RKO (cell line): Measurements from ENCODE around the gene FAM219A.
A peak's percentile ranks its signal among the peaks of the same experiment; 100 is the strongest.
"Not testable (repeated sequence)": the region's sequence is repeated elsewhere in the genome, so short reads cannot be mapped to it uniquely, and the experiment has no call there.

Source experiments
- DNase-seq: peaks from one replicate; pipeline ENCODE4 v3.0.0-alpha.2; 2016; ENCODE audit warnings: low spot score

Gene FAM219A

DNA sequence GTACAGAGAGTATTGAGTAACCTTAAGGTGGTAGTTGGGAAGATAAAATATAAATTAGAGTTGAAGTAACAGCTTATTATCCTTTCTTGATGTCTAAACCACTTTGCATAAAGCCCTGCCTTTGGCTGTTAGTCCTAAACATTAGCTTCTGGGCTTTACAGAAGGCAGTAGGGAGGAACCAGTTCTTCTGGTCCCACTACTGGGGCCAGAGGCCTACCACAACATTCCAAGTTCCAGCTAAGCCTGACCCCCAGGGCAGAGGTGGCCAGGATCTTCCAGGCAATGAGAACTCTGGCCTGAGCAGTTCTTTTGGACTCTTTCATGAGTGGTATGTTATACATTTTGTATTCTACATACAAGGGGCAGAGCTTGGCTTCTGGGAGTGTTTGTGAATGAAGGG lies 26.3 kb upstream of the FAM219A start:
- DNase-seq, result no peak

GRCh38 chr9:34482746-34483145 lies 24.4 kb upstream of the FAM219A start:
- not testable (repeated sequence) for DNase-seq

DNA sequence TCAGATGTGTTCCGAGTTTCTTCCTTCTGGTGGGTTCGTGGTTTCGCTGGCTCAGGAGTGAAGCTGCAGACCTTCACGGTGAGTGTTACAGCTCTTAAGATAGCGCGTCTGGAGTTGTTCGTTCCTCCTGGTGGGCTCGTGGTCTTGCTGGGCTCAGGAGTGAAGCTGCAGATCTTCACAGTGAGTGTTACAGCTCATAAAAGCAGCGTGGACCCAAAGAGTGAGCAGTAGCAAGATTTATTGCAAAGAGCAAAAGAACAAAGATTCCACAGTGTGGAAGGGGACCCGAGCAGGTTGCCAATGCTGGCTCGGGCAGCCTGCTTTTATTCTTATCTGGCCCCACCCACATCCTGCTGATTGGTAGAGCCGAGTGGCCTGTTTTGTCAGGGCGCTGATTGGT lies 23.2 kb upstream of the FAM219A start:
- DNase-seq, result not testable (repeated sequence)

DNA sequence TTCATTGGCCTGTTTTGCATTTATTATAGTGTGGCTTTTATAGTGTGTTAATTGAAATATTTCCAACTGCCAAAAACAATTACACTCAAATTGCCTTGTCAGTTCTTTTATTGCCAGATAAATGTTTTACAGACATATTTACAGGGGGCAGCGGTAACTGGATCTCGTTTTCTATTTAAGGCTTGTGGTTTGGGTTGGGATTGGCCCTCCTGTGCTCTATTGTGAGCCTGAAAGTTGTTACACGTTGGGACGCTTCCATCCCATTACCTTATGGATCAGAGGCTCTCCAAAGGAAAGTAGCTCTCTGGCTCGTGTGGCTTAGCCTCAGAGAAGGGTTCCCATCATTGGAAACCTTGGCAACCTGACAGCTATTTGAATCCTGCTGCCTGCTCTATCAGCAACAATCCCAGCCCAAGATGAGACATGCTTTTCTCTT lies 21.1 kb upstream of the FAM219A start:
- no peak for DNase-seq

DNA sequence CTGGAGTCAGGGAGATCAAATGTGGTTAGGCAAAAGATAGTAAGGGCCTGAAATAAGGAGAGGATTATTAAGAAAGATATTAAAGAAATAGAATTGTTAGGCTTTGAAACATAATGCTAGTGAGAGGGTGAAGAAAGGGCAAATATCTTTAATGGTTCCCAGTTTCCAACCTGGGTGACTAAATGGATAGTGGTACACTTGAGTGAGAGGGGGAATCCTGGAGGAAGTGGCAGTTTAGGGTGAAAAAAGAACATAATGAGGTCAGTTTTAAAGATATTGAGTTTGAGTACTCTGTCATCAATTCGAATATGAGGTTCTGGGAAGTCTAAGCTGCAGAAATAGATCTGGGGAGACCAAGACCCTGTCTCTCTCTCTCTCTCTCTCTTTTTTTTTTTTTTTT lies 19.2 kb upstream of the FAM219A start:
- no peak for DNase-seq

GRCh38 chr9:34475097-34475496 lies 16.7 kb upstream of the FAM219A start:
- no peak for DNase-seq

DNA sequence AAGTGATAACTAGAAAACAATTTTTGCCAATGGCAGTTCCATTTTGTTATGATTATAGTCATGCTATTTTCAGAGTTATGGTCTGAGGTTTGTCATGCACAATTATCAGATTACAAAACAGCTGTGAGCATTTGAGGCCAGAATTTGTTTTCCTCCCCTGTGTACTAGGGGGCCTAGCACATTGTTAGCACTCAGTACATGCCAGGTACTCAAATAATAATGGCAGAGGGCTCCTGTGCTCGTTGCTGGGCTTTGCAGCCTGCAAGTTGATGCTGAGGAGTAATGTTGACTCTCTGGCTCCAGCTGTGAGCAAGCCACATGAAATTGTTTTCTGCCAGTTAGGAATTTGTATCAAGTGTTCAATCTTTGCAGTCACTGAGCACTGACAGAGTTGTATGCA lies 7.1 kb upstream of the FAM219A start:
- DNase-seq, result no peak

DNA sequence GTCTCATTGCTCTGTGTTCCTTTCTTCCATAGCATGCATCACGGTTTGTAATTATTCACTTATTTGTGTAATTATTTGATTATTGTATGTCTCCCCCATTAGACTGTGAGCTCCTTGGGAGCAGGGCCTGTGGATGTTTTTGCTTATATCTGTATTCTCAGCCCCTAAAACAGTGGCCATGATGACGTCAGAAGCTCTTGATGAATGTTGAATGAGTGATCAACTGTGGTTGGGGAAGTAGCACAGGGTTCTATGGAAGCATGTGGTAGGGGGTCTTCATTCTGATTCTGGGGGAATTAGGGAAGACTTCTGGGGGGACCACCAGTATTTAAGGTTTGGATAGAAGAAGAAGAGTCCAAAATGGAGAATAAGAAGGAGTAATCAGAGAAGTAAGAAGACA lies 6.2 kb upstream of the FAM219A start:
- no peak for DNase-seq

- DNase-seq, result no peak
Observed at GRCh38 chr9:34463901-34464232, 5.5 kb upstream of the FAM219A start.

DNA sequence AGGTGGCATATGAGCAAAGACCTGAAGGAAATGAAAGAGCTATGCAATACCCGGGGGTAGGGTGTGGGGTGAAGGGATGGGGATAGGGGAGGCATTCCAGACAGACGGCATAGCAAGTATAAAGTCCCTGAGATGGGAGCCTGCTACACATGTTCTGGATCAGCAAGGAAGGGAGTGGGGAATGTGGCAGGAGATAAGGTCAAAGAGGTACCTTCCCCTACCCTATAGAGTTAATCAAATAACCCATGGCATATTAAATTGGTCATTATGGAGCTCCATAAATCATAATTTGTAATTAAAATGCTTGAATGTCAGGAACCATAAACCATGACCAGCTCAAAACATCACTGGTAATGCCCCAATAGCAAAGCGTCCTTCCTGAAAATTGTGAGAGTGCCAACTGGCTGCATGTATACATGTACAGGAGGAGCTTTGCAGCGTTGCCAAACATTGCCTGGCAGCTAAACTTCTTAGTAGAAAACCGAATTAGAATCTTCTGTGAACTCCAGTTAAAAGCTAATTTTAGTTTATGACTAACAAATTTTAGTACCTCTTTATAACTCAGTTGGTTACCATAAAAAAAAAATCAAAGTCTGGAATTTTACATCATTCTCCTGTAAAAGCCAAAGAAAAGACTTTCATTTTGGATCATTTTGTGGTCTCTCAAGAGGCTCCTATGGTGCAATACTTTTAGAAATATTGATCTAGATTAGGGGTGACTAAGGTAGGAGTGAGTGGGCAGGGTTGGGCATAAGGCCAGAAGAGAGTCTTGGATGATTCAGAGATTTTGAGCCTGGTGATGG lies 4.9 kb upstream of the FAM219A start:
- peak; percentile 74 for DNase-seq

DNA sequence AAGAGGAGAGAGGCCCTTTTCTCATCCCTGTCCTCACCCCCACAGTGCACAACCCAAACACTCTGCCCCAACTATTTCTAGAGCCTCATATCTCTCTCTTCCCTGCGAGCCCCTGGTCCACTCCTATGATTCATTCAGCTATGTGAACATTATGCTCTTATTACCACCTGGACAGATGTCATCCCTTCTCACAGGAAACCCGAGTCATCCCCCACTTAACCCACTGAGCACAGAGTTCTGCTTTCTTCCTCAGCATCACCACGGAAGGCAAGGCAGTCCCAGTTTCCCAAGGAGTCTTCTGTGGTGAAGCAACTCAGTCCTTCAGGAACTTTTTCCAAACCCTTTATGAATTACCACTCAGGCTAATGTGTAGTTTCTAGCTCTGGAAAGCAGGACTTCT lies 1.6 kb upstream of the FAM219A start:
- no peak for DNase-seq

DNA sequence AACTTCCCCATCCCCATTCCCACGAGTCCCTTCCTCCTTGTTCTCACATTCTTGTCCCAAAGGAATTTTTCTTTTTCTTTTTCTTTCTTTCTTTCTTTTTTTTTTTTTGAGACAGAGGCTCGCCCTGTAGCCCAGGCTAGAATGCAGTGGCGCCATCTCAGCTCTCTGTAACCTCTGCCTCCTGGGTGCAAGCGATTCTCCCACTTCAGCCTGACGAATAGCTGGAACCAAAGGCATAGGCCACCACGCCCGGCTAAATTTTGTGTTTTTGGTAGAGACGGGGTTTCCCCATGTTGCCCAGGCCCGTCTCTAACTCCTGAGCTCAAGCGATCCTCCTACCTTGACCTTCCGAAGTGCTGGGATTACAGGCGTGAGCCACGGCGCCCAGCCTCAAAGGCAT lies 986 bp upstream of the FAM219A start:
- DNase-seq, result no peak

GRCh38 chr9:34458959-34459340 lies 580 bp upstream of the FAM219A start:
- no peak for DNase-seq

- peak; percentile 20 for DNase-seq
Observed at GRCh38 chr9:34457266-34458012, 931 bp downstream of the FAM219A start.

GRCh38 chr9:34456746-34457145 lies 1.6 kb downstream of the FAM219A start:
- no peak for DNase-seq

- no peak for DNase-seq
Observed at GRCh38 chr9:34456151-34456550, 2.2 kb downstream of the FAM219A start.

- DNase-seq, result peak; percentile 71
Observed at GRCh38 chr9:34454571-34455065, 3.8 kb downstream of the FAM219A start.

GRCh38 chr9:34452568-34452967 lies 5.8 kb downstream of the FAM219A start:
- no peak for DNase-seq

DNA sequence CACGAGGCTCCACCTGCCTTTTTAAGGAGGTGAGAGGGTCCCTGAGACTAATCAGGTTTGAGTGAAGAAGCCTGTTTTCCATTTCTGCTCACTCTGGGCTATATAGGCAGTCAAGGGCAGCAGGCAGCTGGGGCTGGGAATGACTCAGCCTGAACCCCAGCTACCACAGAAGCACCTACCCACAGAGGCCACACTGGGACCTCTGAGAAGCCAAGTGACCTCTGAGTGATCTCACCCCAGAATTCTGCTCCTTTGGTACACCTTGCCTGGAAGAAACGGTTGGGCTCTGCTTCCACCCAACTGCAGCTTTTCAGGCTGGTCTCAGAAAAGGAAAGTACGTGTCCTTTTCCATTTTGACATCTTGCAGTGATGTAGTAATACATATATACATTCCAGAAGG lies 6.8 kb downstream of the FAM219A start:
- DNase-seq, result no peak

- no peak for DNase-seq
Observed at GRCh38 chr9:34451135-34451534, 7.2 kb downstream of the FAM219A start.

DNA sequence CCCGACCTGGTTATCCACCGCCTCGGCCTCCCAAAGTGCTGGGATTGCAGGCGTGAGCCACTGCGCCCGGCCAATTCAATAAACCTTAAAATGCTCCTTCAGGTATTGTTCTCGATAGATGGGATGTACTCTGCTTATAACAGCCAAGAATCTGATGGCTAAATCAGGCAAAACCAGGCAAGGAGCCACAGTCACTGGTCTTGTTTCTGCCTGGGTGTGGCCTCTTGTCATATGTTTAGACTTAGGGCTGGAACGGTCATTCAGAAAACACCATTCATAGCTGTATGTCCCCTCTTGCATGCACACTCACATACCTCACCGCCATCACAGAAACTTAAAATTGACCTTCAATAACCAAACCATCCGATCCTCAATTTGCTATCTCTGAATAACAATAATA lies 7.7 kb downstream of the FAM219A start:
- DNase-seq, result no peak

DNA sequence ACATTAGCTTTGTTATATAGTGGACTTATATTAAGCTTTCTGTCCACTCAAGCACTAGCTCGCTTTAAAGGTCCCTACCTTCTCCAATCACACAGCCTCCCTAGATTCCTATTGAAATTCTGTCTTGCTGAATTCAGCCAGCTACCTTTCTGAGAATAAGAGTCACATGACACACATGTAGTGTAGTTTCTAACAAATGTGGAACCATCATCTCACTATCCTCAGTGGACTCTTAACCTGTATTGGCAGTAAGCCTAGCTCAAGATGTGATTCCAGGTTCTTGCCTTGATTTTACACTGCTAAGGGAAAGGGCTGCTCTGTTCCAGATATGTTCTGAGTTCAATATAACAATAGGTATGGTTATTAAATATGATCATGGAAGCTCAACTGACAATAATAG lies 11.4 kb downstream of the FAM219A start:
- DNase-seq, result no peak

DNA sequence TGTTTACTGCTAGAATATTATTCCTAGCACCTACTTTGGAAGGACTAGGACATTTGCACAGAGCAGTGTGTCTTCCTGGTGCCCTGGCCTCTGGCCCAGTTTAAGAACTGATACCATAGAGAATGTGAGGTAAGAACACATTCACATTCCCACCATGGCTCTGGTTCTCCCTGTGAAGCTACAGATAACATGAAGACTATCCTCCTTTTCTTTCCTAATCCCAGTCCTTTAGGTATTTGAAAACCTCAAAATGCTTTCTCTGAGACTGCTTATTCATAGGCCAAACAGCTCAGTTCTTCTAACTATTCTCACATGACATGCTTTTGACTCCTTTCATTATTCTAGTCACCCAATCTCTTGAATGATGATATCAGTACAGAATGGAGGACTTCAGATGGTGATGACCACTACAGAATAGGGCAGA lies 11.9 kb downstream of the FAM219A start:
- no peak for DNase-seq

DNA sequence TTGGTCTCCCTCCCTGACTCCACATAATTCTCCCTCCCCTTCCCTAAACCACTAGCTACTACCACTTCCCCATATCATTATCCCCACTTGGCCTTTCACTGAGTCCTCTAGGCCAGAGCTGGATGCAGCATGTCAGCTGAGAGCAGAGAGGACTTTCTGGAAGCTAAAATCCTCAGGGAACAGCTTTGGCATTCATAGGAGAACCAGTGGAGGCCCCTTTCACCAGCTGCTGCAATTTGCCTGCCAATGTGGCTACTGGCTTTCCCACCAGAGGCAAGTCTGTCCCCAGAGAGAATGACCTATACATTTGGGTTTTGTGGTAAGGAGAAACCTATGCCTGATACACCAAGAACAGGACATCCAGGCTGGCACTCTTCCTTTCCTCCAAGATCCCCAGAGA lies 14.4 kb downstream of the FAM219A start:
- no peak for DNase-seq
